Epidermal melanocyte (primary cell): Measurements from ENCODE around the gene AGBL4.

Source experiments
- DNase-seq: peaks from one replicate; pipeline ENCODE4 v3.0.0; 2011; ENCODE audit warnings: low spot score; ENCODE audit not compliant: insufficient read length

The AGBL4 gene

DNA sequence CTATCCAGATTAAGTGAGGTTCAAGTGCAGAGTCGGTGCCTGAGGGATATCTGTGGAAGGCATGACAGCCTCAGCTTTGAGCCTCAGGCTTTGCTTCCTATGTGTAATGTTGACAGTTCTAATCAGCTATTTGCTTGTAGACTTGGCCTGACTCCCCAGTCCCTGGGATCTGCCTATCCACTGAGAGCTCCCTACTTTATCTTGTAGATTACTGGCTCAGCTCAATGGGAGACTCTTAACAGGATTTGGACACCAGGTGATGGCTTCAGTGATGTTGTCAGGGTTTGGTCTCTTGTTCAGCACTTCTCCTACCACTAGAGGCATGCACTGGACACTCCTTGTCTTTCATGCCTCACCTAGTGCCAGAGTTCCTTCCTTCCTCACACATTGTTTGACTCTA, 1120.5 kb downstream of the AGBL4 start:
- DNase-seq = no peak

DNA sequence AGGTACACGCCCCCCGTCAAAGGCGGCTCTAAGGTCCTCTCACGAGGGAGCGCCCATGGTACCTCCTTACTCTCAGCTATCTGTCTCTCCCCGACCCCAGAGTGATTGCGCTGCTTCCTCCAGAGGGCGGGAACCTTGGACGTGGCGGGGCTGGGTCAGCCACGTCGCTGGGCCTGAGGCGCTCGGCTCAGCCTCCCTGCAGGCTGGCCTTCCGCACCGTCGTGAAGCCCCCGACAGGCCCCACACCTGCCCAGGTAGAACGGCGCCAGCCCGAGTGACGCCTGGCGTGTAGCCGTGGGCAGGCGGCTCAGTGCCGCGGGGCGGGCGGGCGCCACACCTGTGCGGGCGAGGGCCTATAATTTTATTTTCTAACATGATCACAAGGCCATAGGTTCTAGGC, 1124.9 kb downstream of the AGBL4 start:
- DNase-seq = no peak

DNA sequence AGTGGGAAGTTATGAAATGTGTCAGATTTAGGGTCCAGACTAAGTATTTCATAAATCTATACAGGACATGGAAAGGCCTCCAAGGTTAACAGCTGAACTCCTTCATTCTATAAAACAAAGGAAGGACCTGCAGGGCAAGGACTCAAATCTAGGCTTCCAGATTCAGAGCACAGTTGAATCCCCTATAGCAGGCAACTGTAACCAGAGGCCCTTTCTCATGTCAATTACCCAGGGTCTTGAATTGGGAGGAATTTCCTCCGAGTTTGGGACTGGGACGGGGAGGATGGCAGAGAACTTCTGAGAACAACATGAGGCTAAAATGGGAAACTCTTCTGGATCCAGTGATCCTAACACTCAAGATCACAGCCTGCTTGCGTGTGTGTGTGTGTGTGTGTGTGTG, 1134.1 kb downstream of the AGBL4 start:
- no peak for DNase-seq

DNA sequence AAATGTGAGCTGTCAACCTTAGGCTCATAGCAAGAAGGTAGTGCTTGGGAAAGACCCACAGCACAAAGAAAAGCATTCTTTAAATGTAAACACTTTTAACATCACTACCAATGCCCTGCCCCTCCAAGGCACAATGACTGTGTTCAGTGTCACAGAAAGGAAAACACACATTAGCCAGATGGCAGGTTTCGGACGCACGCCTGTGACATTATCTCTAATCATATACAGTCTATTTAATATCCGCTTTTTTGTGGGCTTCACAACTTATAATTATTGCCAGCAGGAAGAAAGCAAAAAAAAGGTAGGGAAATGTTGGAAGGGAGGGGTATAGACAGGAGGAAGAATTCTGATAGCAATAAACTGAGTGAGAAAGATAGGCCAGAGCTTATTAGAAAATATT, 1134.7 kb downstream of the AGBL4 start:
- DNase-seq = no peak

DNA sequence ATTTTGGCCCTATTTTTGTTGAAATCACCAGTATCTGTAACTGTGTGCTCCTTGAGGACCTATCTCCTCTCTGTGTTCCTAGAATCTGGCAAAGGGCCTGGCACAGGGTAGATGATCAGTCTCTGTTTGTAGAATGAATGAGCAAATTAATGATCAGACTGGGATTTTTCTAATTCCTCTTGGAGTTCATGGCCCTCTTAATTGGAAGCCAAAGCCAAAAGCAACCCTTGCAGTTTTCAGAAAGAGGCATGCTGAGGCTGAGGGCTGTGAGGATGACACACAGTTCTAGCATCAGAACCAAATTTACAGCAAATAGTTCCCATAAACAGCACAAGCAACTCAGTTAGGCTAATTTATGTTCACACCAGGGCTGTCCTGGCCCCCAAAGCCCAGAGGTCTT, 1136.0 kb downstream of the AGBL4 start:
- DNase-seq = no peak

DNA sequence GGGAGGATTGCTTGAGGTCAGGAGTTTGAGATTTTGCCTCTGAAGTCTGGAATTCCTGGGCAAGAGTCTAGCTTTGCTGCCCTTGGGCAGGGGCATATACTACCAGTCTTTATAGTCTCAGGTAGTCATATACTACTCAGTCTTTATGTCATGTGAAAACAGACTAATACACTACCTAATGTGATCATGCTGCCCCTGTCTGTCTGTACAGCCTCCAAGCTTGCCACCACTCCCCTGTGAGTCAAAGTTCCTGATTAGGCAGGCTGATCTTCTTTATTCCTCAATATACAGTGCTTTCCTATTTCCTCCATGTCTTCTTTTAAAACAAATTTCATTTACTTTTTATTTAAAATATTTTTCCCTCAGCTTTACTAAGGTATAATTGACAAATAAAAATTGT, 1141.7 kb downstream of the AGBL4 start:
- DNase-seq = no peak

DNA sequence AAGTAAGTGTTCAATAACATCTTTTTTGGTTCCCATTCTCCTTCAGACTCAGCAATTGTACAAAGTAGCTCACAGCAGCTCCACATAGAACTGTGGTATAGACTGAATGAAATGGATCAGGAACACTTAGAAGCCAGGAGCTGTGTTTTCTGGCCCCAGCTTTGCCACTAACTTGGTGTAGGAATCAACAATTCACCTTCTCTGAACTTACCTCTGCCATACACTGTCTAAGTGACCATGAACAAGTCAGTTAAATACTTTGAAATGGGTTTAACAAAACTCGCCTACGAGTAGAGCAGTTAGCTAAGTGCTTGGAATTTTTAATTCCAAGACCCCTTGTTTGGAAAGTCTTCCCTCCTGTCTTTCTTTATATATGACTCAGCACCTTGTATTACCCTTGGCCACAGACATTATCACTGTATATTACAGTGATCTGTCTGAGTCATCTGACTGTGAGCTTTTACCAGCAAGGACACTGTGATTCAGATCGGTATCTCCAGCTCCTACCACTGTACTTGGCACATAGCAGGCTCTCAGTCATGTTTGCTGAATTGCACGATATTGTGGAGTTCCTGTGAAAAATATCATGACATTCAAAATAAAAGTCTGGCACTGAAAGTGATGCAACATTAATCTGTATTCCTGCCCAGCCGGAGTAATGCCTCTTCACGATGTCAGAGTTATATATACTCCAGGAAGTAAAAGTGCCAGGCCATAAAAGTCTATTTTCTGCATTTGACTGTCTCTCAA, 1145.4 kb downstream of the AGBL4 start:
- DNase-seq = no peak

DNA sequence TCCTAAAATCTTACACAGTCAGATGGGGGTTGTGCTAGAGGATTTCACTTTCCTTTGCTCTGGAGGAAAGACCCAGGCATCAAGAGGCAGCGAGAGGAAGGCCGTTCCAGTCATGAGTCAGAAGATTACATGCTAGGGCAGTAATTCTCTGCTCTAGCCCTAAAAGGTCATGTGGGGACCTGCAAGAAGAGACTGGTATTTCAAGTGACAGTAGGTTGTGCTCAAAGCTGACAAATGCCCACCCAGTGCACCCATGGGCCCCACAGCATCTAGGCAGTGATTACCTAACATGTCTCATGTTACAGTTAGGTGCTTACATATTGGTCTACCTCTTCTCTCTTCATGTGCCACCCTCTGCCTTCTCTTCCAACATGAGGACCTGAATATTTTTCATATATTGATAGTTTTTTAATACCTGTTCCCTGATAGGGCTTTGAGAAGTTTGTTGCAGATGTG, 1147.4 kb downstream of the AGBL4 start:
- DNase-seq = no peak

DNA sequence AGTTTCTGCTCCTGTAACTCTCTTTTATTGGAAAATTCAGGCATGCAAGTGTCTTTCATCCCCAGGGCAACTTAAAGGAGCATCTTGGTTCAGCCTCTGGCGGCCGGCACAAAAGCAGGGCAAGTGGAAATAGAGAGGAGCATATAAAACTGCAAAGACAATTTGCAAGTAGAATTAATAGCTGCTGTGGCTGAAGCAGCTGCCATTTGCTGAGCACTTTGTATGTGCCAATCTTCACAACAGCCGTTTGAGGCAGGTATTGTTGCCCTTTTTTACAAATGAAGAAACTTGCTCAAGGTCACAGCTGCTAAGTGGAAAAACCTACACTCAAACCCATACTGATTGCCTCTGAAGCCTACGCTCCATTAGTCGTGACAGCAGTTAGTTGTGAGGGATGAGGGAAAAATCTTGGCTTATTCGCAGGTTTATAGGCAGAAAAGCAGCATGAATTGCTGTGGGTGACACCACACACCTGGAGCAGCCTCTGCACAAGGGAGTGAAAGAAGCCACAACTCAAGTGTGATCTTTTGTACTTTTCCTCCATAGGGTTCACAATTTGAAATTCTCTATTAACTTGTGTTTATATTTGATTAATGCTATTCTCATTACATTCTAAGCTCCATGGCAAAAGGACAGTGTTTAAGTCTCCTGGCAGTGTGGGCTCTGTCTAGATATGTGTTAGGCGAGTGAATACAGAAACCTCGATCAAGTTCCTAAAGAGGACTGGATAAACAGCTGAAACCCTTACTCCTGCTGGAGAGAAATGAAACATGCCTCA, 1148.0 kb downstream of the AGBL4 start:
- DNase-seq = no peak

DNA sequence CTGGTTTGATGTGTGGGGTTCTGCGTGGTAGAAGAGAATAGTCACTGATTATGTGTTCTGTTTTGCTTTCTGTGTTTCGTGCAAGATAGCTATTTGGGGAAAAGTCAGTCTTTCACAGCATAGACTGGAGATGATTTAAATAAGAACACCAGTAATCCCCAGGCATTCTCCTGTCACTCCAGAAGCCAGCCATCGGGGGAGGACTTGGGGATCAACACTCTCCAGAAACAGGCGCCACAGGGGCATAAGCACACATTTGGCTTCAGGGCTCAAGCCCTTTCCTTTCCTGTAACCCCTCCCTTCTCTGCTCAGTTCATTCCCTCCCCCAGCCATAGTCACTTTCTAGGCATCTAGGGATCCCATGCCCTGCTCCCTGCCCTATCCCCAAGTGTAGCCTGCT, 1149.8 kb downstream of the AGBL4 start:
- no peak for DNase-seq

DNA sequence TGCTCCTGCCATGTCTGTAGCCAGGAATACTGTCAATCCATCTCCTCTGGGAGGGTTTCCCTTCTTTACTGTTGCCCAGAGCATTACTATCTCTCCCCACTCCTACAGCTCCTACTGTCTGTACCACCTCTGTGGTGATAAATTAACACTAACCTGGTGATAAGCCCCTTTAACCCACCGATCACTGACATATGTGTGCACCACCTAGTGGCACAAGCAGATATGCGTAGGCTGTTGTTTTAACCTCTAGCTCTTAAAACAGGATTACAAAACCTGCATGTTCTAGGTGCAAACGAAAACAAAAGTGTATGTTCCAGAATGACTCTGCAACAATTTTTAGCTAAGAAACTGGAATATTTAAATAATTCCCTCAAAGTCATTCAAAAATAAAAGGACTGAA, 1153.2 kb downstream of the AGBL4 start:
- no peak for DNase-seq

DNA sequence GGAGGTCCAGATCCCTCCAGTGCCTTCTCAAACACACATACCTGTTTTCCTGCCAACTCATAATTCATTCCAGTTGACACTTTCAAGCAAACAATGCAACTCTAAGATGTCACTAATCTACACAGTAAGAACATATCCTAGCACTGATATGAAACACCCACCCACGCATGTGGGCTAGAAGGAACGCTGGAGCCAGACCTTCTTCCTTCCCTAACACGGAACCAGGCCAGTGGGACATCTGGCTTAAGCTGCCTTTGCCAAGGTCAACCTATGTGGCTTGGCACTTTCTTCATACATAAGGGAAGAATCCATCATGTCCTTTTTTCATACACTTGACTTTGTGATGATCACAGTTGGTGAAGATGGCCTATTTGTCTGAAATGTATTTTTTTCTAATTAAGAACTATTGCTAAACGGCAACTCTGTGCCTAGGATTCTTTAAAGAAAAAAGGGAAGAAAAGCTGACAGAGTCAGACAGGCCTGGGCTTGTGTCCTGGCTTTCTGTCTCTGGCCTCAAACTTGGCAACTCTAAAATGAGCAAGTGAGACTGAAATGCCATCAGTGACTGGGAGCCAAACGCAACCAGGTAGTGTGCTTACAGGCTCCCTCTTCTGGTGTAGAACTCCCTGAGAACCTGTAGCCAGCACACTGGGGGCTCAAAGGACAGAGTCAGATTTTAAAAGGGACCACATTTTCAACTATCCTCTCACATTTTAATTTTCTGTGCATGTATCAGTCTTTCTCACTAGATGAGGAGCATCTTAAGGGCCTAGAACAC, 1154.4 kb downstream of the AGBL4 start:
- DNase-seq = no peak

DNA sequence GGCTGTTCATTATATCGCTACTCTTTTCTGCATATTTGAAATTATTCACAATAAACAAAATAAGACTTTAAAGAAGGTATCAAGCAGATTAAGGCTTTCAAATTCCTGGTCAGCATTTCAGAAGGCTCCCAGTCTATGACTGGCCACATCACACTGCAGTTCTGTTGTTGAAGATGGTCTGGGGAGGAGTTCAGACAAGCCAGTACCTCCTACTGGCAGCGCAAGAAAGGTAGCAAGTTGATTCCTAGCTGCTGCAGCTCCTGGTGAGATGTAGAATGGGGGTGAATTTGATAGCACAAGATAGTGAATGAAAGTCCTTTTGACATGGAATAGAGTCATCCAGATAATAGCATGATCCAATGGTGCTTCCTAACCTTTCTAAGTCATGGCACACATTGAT, 1158.8 kb downstream of the AGBL4 start:
- no peak for DNase-seq

DNA sequence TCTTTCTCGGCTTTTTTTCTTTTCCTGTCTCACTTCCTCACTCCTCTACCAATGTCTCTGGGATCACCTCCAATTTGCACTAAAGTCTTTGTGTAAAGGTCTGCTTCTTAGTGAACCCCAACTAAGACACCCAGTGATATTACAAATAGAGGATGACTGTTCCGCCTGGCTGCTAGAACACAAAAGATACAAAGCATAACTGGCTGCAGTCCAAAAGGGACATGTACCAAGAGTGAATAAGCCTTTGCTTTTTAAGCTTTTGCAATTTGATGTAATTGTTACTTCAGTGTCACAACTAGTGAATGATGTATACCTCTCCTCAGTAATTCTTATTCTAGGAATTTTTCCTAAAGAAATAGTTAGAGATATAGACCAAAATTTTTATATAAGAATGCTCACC, 1164.3 kb downstream of the AGBL4 start:
- DNase-seq = no peak

DNA sequence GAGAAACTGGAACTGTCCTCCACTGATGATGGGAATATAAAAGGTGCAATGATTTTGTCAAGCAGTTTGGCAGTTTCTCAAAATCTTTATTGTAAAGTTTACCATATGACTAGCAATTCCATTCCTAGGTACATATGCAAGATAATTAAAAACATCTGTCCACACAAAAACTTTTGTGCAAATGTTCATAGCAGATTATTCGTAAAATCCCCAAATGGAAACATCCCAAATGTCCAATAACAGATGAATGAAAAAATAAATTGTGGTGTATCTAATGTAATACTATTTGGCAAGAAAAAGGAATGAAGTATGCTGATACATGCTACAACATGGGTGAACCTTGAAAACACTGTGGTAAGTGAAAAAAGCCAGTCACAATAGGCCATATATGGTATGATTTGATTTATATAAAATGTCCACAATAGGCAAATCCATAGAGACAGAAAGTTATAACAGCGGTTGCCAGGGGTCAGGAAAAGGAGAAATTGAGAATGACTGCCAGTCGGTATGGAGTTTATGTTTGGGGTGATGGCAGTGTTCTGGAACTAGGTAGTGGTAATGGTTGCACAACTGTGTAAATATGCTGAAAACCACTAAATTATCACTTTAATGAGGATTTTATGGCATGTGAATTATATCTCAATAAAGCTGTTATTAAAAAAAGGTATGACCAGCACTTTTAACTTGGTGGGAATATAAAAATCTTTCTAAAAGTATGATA, 1165.4 kb downstream of the AGBL4 start:
- no peak for DNase-seq

DNA sequence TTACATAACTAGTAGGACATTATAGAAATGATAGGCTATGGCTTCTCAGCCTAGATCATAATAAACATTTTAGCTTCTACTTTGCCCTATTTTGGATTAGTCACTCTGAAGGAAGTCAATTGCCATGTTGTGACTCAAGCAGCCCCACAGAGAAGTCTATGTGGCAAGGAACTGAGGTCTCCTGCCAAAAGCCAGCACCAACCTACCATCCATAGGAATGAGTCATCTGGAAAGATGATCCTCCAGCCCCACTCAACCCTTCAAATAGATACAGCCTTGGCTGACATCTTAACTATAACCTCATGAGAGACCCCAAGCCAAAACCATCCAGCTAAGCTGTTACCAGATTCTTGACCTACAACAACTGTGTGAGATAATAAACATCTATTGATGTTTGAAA, 1170.7 kb downstream of the AGBL4 start:
- no peak for DNase-seq

DNA sequence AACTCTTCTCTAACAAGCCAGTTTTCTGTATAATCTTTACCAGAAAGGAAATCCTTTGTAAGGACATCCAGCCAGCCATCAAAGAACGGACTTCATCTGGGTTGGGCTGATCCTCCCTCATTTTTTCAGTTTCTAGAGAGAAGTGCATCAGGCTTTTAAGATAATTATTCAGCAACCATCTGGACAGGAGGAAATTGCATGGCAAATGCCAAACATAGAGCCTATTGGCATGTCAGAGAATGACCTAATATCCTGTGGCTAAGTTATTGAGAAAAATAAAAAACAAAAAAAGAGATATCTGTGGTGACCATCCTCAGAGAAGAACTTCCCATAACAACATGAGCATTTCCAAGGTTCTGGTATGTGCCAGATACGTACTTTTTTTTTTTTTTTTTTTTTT, 1172.1 kb downstream of the AGBL4 start:
- no peak for DNase-seq

DNA sequence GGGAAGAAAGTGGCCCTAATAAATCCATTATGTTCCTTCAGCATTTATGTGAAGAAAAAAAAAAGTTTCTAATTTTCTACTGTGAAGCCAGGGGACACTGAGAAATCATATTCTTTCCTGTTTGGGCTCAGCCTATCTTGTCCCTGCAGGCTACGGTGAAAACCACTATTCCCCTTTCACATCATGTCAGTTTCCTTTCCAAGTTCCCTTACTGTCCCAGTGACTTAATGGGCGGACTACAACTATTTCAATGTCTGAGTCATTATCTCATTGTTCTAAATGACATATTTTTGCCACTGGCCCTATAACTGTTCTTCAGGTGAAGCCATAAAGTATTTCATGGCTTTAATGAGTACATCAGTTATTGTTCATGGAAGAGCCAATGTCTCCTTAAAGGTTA, 1175.7 kb downstream of the AGBL4 start:
- DNase-seq = no peak

DNA sequence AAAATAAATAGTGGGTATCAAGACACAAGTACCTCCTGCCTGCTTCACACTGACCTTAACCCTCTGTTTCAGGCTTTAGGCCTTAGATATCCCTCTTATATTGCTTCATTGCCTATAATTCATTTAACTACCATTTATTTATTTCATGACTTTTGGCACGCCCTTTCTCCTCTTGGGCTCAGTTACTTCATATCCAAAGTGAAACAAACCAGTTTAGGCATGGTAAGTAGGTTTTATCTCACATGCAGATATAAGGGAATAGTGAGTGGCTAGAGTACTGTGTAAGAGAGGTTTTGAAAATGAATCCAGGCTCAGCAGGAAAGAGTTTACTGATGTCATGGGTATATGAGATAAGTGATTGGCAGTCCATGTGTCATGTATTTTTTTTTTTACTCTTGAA, 1177.3 kb downstream of the AGBL4 start:
- no peak for DNase-seq

DNA sequence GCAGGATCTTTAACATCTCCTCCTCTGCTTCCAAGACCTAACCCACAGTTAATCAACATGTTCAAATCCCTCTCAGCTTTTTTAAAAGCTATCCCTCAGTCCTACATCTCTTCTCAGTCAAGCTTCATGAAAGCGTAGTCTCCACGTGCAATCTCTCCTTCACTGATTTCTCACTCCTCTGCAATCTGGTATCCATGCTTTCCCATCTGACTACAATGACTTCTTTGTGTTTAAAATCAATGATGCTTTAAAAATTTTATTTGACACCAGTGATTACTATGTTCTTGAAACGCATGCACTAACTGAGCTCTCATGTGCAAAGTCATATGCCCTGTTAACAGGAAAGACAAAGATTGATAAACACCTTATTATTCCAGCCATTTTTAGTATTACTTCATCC, 1179.6 kb downstream of the AGBL4 start:
- no peak for DNase-seq

DNA sequence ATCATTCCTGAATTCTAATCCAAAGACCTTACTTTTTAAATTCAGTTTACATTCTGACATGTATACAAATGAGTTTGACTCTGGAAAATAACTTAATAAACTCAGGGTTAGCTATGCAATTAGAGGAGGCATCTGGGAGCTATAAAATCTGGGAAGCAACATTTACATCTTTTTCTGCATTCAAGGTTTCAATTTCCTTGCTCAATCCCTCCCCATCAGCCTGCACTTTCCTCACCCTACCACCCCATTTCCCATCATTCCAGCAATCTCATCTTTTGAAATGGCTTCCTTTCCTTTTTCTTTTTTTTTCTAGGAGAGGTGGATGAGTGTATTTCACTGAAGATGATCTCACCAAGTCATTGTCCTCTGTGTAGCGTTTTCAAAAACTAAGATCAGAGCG, 1181.8 kb downstream of the AGBL4 start:
- DNase-seq = no peak

DNA sequence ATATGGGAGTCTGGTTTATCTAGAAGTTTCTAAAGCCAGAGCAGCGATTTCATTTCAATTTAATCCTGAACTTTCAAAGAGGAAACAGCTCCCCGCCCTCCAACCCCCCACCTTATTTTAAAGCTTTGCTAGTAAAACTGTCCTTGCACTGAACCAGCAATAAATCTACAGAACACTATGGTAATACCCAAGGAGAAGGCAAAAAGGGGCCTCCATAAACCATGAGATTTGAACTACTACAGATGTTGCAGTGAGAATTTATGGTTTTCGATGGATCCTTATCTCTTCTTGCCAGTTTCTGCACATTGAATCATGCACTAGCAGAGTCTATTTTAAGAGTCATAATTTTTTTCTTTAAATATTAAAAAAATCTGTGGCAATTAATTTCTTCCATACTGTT, 1182.3 kb downstream of the AGBL4 start:
- DNase-seq = no peak
